Measurements from ENCODE around the gene RAPGEF6. TPM values are rescaled to one million over a fixed set of nuclear protein-coding genes. Genes with fewer than 3 reads are reported as not detected.

The RAPGEF6 gene
- total RNA-seq, 1 experiment from 2014 or later, result 17.4 TPM

GRCh38 chr5:131396015-131396414 is 239.0 kb downstream of the RAPGEF6 start:
- BruUV-seq (replicated peaks), result no TSS peak
- Histone ChIP-seq H3K9me3 (no peaks in the 10 kb centered on the region), H3K4me3 (ENCODE audit: low read depth, low read length) (no peak overlapping the region), H3K27me3 (replicated peaks; ENCODE audit: control insufficient read depth, insufficient read depth, low read length) (no peaks in the 10 kb centered on the region), H3K4me1 (no peaks in the 10 kb centered on the region), H3K36me3 (ENCODE audit: control insufficient read depth, insufficient read depth, low read length) (peaks cover 1% of the 10 kb centered on the region; the same call in 1 of the 2 replicates)
- Mint-ChIP-seq H3K27me3 (ENCODE audit: insufficient read depth, unreplicated experiment) (no peaks in the 10 kb centered on the region), H3K27ac (ENCODE audit: unreplicated experiment) (no peak overlapping the region), H3K4me3 (ENCODE audit: unreplicated experiment) (no peak overlapping the region), H3K9me3 (ENCODE audit: unreplicated experiment) (no peaks in the 10 kb centered on the region), H3K4me1 (ENCODE audit: low read depth, unreplicated experiment) (no peaks in the 10 kb centered on the region), H3K36me3 (ENCODE audit: insufficient read depth, unreplicated experiment) (peaks cover 78% of the 10 kb centered on the region)
- POLR2A ChIA-PET, result no interaction called here
- TF ChIP-seq CTCF (IDR thresholded peaks at IDR 0.05; ENCODE audit: insufficient read depth in 1 of 2, low read depth in 1 of 2, low read length in 1 of 2, severe bottlenecking in 1 of 2, unreplicated experiment in 1 of 2), result no peak
- CTCF ChIA-PET, result no interaction called here
- intact Hi-C loops (cut with micrococcal nuclease; ENCODE audit: unreplicated experiment), result no loop called here
- DNase-seq, result no peak

- Histone ChIP-seq H3K4me1 (no peaks in the 10 kb centered on the region), H3K9me3 (no peaks in the 10 kb centered on the region), H3K36me3 (ENCODE audit: control insufficient read depth, insufficient read depth, low read length) (peaks cover 1% of the 10 kb centered on the region; the same call in 1 of the 2 replicates), H3K27me3 (replicated peaks; ENCODE audit: control insufficient read depth, insufficient read depth, low read length) (no peaks in the 10 kb centered on the region), H3K4me3 (ENCODE audit: low read depth, low read length) (no peak overlapping the region)
- intact Hi-C loops (cut with micrococcal nuclease; ENCODE audit: unreplicated experiment), result no loop called here
- CTCF ChIA-PET, result no interaction called here
- H3K27ac Mint-ChIP-seq (ENCODE audit: unreplicated experiment), result peak overlapping the region; percentile 25
- TF ChIP-seq CTCF (IDR thresholded peaks at IDR 0.05; ENCODE audit: insufficient read depth in 1 of 2, low read depth in 1 of 2, low read length in 1 of 2, severe bottlenecking in 1 of 2, unreplicated experiment in 1 of 2), result no peak
- H3K27me3 Mint-ChIP-seq (ENCODE audit: insufficient read depth, unreplicated experiment), result no peaks in the 10 kb centered on the region
- TSS peak; percentile 15 for BruUV-seq (replicated peaks)
- peaks cover 88% of the 10 kb centered on the region for H3K36me3 Mint-ChIP-seq (ENCODE audit: insufficient read depth, unreplicated experiment)
- H3K4me3 Mint-ChIP-seq (ENCODE audit: unreplicated experiment), result no peak overlapping the region
- no peaks in the 10 kb centered on the region for H3K9me3 Mint-ChIP-seq (ENCODE audit: unreplicated experiment)
- no peaks in the 10 kb centered on the region for H3K4me1 Mint-ChIP-seq (ENCODE audit: low read depth, unreplicated experiment)
- POLR2A ChIA-PET, result no interaction called here
- no peak for DNase-seq
Observed at GRCh38 chr5:131394128-131394527, 240.9 kb downstream of the RAPGEF6 start.

- Histone ChIP-seq H3K36me3 (ENCODE audit: control insufficient read depth, insufficient read depth, low read length) (peaks cover 1% of the 10 kb centered on the region; the same call in 1 of the 2 replicates), H3K27me3 (replicated peaks; ENCODE audit: control insufficient read depth, insufficient read depth, low read length) (no peaks in the 10 kb centered on the region), H3K4me1 (no peaks in the 10 kb centered on the region), H3K4me3 (ENCODE audit: low read depth, low read length) (no peak overlapping the region), H3K9me3 (no peaks in the 10 kb centered on the region)
- no peaks in the 10 kb centered on the region for H3K27me3 Mint-ChIP-seq (ENCODE audit: insufficient read depth, unreplicated experiment)
- no peaks in the 10 kb centered on the region for H3K4me1 Mint-ChIP-seq (ENCODE audit: low read depth, unreplicated experiment)
- H3K27ac Mint-ChIP-seq (ENCODE audit: unreplicated experiment), result peak overlapping the region; percentile 25
- peaks cover 86% of the 10 kb centered on the region for H3K36me3 Mint-ChIP-seq (ENCODE audit: insufficient read depth, unreplicated experiment)
- no peaks in the 10 kb centered on the region for H3K9me3 Mint-ChIP-seq (ENCODE audit: unreplicated experiment)
- no peak for TF ChIP-seq CTCF (IDR thresholded peaks at IDR 0.05; ENCODE audit: insufficient read depth in 1 of 2, low read depth in 1 of 2, low read length in 1 of 2, severe bottlenecking in 1 of 2, unreplicated experiment in 1 of 2)
- BruUV-seq (replicated peaks), result no TSS peak
- POLR2A ChIA-PET, result no interaction called here
- no peak for DNase-seq
- H3K4me3 Mint-ChIP-seq (ENCODE audit: unreplicated experiment), result no peak overlapping the region
- intact Hi-C loops (cut with micrococcal nuclease; ENCODE audit: unreplicated experiment), result no loop called here
- CTCF ChIA-PET, result no interaction called here
Observed at GRCh38 chr5:131393498-131393968, 241.5 kb downstream of the RAPGEF6 start.
